Uterus (tissue), 2 donors: ENCODE results near the gene NPPC.

Source experiments
- CTCF ChIP-seq, 4 experiments: fragments of 200-600 bp in 2 of 4; fragments of 450-650 bp in 2 of 4; sonication (generic) in 2 of 4; IDR thresholded peaks; one replicate each; pipeline ENCODE4 v1.5.1; 2016 to 2019; ENCODE audit warnings: antibody characterized with exemption in 4 of 4, mild to moderate bottlenecking in 2 of 4, moderate library complexity in 1 of 4
- POLR2A ChIP-seq, 2 donors: fragments of 450-650 bp; IDR thresholded peaks; one replicate each; pipeline ENCODE4 v1.6.1; 2016; ENCODE audit warnings: antibody characterized with exemption in 2 of 2, mild to moderate bottlenecking in 1 of 2, moderate library complexity in 1 of 2

GRCh38 chr2:231935207-231935524 is 9.0 kb upstream of the NPPC start:
- TF ChIP-seq POLR2A (IDR thresholded peaks at IDR 0.05): no peak
- TF ChIP-seq CTCF (IDR thresholded peaks at IDR 0.05): no peak
